ENCODE results near the gene SYNPO2. TPM values are rescaled to one million over a fixed set of nuclear protein-coding genes. Genes with fewer than 3 reads are reported as not detected.

SYNPO2 gene
- total and polyA plus RNA-seq, 10 of the 15 experiments (the other 5 are each of a cell fraction or from before 2014, with no cell fraction given), result 0.04 to 0.34 (median 0.28) TPM

GRCh38 chr4:119029847-119030535, 141.3 kb downstream of the SYNPO2 start:
- ATAC-seq (no peak), FAIRE-seq (no peak), DNase-seq (ENCODE audit: low read depth, low spot score) (no peak)
- ChIA-PET POLR2A (no interaction called here), CTCF (interaction anchor here (4.7 kb wide), 1 partner anchor 11 kb away, joined by 24 read pairs; no protein-coding TSS in a partner anchor), RAD21 (ENCODE audit: unreplicated experiment) (interaction anchor here (0.6 to 1.2 kb wide), 2 partner anchors 10 to 146 kb away, joined by 3 to 4 read pairs; no protein-coding TSS in a partner anchor), SMC1A (ENCODE audit: uncharacterized antibody, unreplicated experiment) (interaction anchor here (0.6 kb wide), 2 partner anchors 61 to 161 kb away, joined by 3 read pairs; no protein-coding TSS in a partner anchor)
- no peak for TF ChIP-seq BCL3 (IDR thresholded peaks at IDR 0.05; ENCODE audit: borderline replicate concordance, insufficient read depth, low read depth, low read length, poor library complexity, severe bottlenecking)
- TF ChIP-seq ATF7 (IDR thresholded peaks at IDR 0.05; ENCODE audit: low read depth), result no peak
- no peak for TF ChIP-seq CREM (IDR thresholded peaks at IDR 0.05; ENCODE audit: low read depth)
- no peak for TF ChIP-seq ZNF24 (IDR thresholded peaks at IDR 0.05)
- no peak for TF ChIP-seq ETV6 (conservative IDR thresholded peaks at IDR 0.05 in 1 of 2, IDR thresholded peaks at IDR 0.05 in 1 of 2; ENCODE audit: borderline replicate concordance in 1 of 2, low read depth in 1 of 2)
- TF ChIP-seq, protein P1, sequence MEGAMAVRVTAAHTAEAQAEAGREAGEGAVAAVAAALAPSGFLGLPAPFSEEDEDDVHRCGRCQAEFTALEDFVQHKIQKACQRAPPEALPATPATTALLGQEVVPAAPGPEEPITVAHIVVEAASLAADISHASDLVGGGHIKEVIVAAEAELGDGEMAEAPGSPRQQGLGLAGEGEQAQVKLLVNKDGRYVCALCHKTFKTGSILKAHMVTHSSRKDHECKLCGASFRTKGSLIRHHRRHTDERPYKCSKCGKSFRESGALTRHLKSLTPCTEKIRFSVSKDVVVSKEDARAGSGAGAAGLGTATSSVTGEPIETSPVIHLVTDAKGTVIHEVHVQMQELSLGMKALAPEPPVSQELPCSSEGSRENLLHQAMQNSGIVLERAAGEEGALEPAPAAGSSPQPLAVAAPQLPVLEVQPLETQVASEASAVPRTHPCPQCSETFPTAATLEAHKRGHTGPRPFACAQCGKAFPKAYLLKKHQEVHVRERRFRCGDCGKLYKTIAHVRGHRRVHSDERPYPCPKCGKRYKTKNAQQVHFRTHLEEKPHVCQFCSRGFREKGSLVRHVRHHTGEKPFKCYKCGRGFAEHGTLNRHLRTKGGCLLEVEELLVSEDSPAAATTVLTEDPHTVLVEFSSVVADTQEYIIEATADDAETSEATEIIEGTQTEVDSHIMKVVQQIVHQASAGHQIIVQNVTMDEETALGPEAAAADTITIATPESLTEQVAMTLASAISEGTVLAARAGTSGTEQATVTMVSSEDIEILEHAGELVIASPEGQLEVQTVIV (IDR thresholded peaks at IDR 0.05; ENCODE audit: borderline replicate concordance, partially characterized antibody), result no peak
- TF ChIP-seq KAT2A (conservative IDR thresholded peaks at IDR 0.05; ENCODE audit: control insufficient read depth, low read depth, low read length), result no peak
- TF ChIP-seq YBX1 (IDR thresholded peaks at IDR 0.05), result no peak
- no peak for TF ChIP-seq PBX3 (IDR thresholded peaks at IDR 0.05; ENCODE audit: insufficient replicate concordance, low read depth, low read length)
- Histone ChIP-seq H3K9me3 (replicated peaks; ENCODE audit: control insufficient read depth, insufficient read depth, low read length) (no peaks in the 10 kb centered on the region), H3K27me3 (replicated peaks in 1 of 2; ENCODE audit: control insufficient read depth in 2 of 2, insufficient read depth in 2 of 2, low read length in 1 of 2) (no peaks in the 10 kb centered on the region), H3K4me2 (ENCODE audit: control insufficient read depth, insufficient read depth) (no peak overlapping the region), H4K20me1 (ENCODE audit: control insufficient read depth, insufficient read depth) (no peaks in the 10 kb centered on the region), H3K9ac (ENCODE audit: control insufficient read depth, insufficient read depth, low read length) (no peak overlapping the region), H3K27ac (ENCODE audit: control insufficient read depth, insufficient read depth) (no peak overlapping the region), H3K36me3 (ENCODE audit: control insufficient read depth in 2 of 2, insufficient read depth in 2 of 2, low read length in 1 of 2) (no peaks in the 10 kb centered on the region), H3K4me1 (ENCODE audit: control insufficient read depth, insufficient read depth, low read length) (no peaks in the 10 kb centered on the region; the same call in 1 of the 2 replicates), H3K79me2 (ENCODE audit: control insufficient read depth, insufficient read depth, low read length) (no peaks in the 10 kb centered on the region), H3K4me3 (no peak overlapping the region), H2AFZ (ENCODE audit: control insufficient read depth, low read depth, low read length) (no peak overlapping the region)
- no TSS peak for BruUV-seq (replicated peaks)
- intact Hi-C loops (cut with micrococcal nuclease; ENCODE audit: unreplicated experiment), result no loop called here
- in situ Hi-C loops (cut with MboI), result no loop called here
- 71% methylated on average over 18 of the region's 18 CpGs for WGBS (ENCODE audit: insufficient coverage, insufficient replicate concordance, low lambda C conversion rate, missing lambda C conversion rate)

All from GM12878 (cell line).